Loucy (cell line): ENCODE results near the gene TCAIM.

Experiments
- H2AFZ ChIP-seq: fragments of 200-600 bp; sonication (generic); 2 replicates; pipeline ENCODE4 v1.6.0; 2016; ENCODE audit warnings: antibody characterized with exemption, mild to moderate bottlenecking, low read length, moderate library complexity
- H3F3A ChIP-seq: fragments of 200-600 bp; 2 replicates; pipeline ENCODE4 v1.6.0; 2016; ENCODE audit warnings: antibody characterized with exemption, low read depth, mild to moderate bottlenecking
- H3K27me3 ChIP-seq: fragments of 200-600 bp; sonication (generic); 2 replicates; pipeline ENCODE4 v1.6.1; 2014; ENCODE audit warnings: low read length, mild to moderate bottlenecking; ENCODE audit not compliant: insufficient read depth, poor library complexity, severe bottlenecking
- H3K36me3 ChIP-seq: fragments of 200-600 bp; sonication (generic); 2 replicates; pipeline ENCODE4 v1.6.1; 2016; ENCODE audit warnings: low read length; ENCODE audit not compliant: insufficient read depth
- H3K4me1 ChIP-seq: fragments of 200-600 bp; sonication (generic); 2 replicates; pipeline ENCODE4 v1.5.1; 2014; ENCODE audit warnings: low read length, mild to moderate bottlenecking; ENCODE audit not compliant: insufficient read depth, poor library complexity, severe bottlenecking
- H3K4me2 ChIP-seq: fragments of 200-600 bp; sonication (generic); 2 replicates; pipeline ENCODE4 v1.6.0; 2014; ENCODE audit warnings: antibody characterized with exemption, low read length, low read depth, mild to moderate bottlenecking; ENCODE audit not compliant: poor library complexity, severe bottlenecking
- H3K4me3 ChIP-seq: fragments of 200-600 bp; sonication (generic); 2 replicates; pipeline ENCODE4 v1.5.1; 2014; ENCODE audit warnings: low read length, mild to moderate bottlenecking, mixed read lengths; ENCODE audit not compliant: poor library complexity, severe bottlenecking
- H3K79me2 ChIP-seq: fragments of 200-600 bp; sonication (generic); 2 replicates; pipeline ENCODE4 v1.6.1; 2014; ENCODE audit warnings: low read length; ENCODE audit not compliant: insufficient read depth
- H3K9ac ChIP-seq: fragments of 200-600 bp; sonication (generic); 2 replicates; pipeline ENCODE4 v1.6.0; 2014; ENCODE audit warnings: mild to moderate bottlenecking, low read depth, low read length, moderate library complexity; ENCODE audit not compliant: poor library complexity, severe bottlenecking
- H3K9me2 ChIP-seq: fragments of 200-600 bp; sonication (generic); replicated peaks from 2 replicates; pipeline ENCODE4 v1.6.1; 2016; ENCODE audit warnings: low read depth, low read length, mixed read lengths
- H3K9me3 ChIP-seq: fragments of 200-600 bp; sonication (generic); 2 replicates; pipeline ENCODE4 v1.6.1; 2014; ENCODE audit warnings: mild to moderate bottlenecking, antibody characterized with exemption, low read length, low read depth; ENCODE audit not compliant: insufficient read depth
- H4K20me1 ChIP-seq: fragments of 200-600 bp; sonication (generic); 2 replicates; pipeline ENCODE4 v1.6.0; 2014; ENCODE audit warnings: antibody characterized with exemption, low read length, mild to moderate bottlenecking; ENCODE audit not compliant: insufficient read depth, poor library complexity, severe bottlenecking
- CTCF ChIP-seq: fragments of 200-600 bp; sonication (generic); conservative IDR thresholded peaks from 2 replicates; pipeline ENCODE4 v1.5.1; 2014; ENCODE audit warnings: mild to moderate bottlenecking, antibody characterized with exemption, low read length
- EZH2phosphoT487 ChIP-seq: fragments of 200-600 bp; IDR thresholded peaks from 2 replicates; pipeline ENCODE4 v1.6.1; 2018; ENCODE audit warnings: antibody characterized with exemption, mild to moderate bottlenecking, moderate library complexity, borderline replicate concordance

The TCAIM gene

GRCh38 chr3:44421280-44421679 lies 82.7 kb downstream of the TCAIM start:
- Histone ChIP-seq H3K4me3 (no peak overlapping the region), H2AFZ (no peak overlapping the region), H3K4me1 (no peaks in the 10 kb centered on the region), H3F3A (no peaks in the 10 kb centered on the region), H3K36me3 (no peaks in the 10 kb centered on the region), H3K4me2 (no peak overlapping the region), H3K27me3 (no peaks in the 10 kb centered on the region), H3K79me2 (no peaks in the 10 kb centered on the region), H3K9ac (no peak overlapping the region), H3K9me3 (no peaks in the 10 kb centered on the region), H4K20me1 (no peaks in the 10 kb centered on the region), H3K9me2 (no peaks in the 10 kb centered on the region)
- no peak for TF ChIP-seq EZH2phosphoT487
- TF ChIP-seq CTCF = no peak

- Histone ChIP-seq H3K9me3 (no peaks in the 10 kb centered on the region), H3K36me3 (no peaks in the 10 kb centered on the region), H3K27me3 (no peaks in the 10 kb centered on the region), H3K4me2 (no peak overlapping the region), H3K4me1 (no peaks in the 10 kb centered on the region), H3K4me3 (no peak overlapping the region), H2AFZ (no peak overlapping the region), H3F3A (no peaks in the 10 kb centered on the region), H3K9ac (no peak overlapping the region), H3K79me2 (no peaks in the 10 kb centered on the region), H4K20me1 (no peaks in the 10 kb centered on the region), H3K9me2 (no peaks in the 10 kb centered on the region)
- TF ChIP-seq EZH2phosphoT487 = no peak
- no peak for TF ChIP-seq CTCF
Observed at GRCh38 chr3:44424758-44425157, 86.2 kb downstream of the TCAIM start.

GRCh38 chr3:44427683-44428082 lies 89.1 kb downstream of the TCAIM start:
- no peak overlapping the region for H3K4me3 ChIP-seq
- no peak overlapping the region for H3K4me2 ChIP-seq
- H3K9me2 ChIP-seq = no peaks in the 10 kb centered on the region
- no peaks in the 10 kb centered on the region for H3K79me2 ChIP-seq
- no peaks in the 10 kb centered on the region for H4K20me1 ChIP-seq
- TF ChIP-seq EZH2phosphoT487 (no peak), CTCF (no peak)
- no peaks in the 10 kb centered on the region for H3K36me3 ChIP-seq
- no peak overlapping the region for H3K9ac ChIP-seq
- H2AFZ ChIP-seq = no peak overlapping the region
- H3K27me3 ChIP-seq = no peaks in the 10 kb centered on the region
- no peaks in the 10 kb centered on the region for H3K4me1 ChIP-seq
- H3F3A ChIP-seq = no peaks in the 10 kb centered on the region
- H3K9me3 ChIP-seq = no peaks in the 10 kb centered on the region
